SK-N-SH (cell line): ENCODE results near the gene TEN1.

ENCODE experiments used
- CHD2 ChIP-seq: fragments of 150-350 bp; IDR thresholded peaks from 2 replicates; pipeline ENCODE4 v1.6.1; 2018; ENCODE audit warnings: low read length; ENCODE audit not compliant: partially characterized antibody
- CTCF ChIP-seq: fragments of 200-600 bp; sonication (generic); IDR thresholded peaks from 2 replicates; pipeline ENCODE4 v1.6.1; 2017; ENCODE audit warnings: antibody characterized with exemption, mild to moderate bottlenecking, moderate library complexity
- GABPA ChIP-seq: IDR thresholded peaks from 2 replicates; pipeline ENCODE4 v1.4.0; 2012; ENCODE audit warnings: low read depth, mild to moderate bottlenecking
- IRF3 ChIP-seq: fragments of 150-350 bp; IDR thresholded peaks from 2 replicates; pipeline ENCODE4 v1.6.1; 2016; ENCODE audit warnings: mild to moderate bottlenecking, low read depth, low read length
- JUND ChIP-seq: IDR thresholded peaks from 2 replicates; pipeline ENCODE4 v1.4.0; 2012
- MEF2A ChIP-seq: IDR thresholded peaks from 2 replicates; pipeline ENCODE4 v1.4.0; 2012; ENCODE audit warnings: low read depth, borderline replicate concordance
- PBX3 ChIP-seq: IDR thresholded peaks from 2 replicates; pipeline ENCODE4; 2012
- POLR2AphosphoS5 ChIP-seq: IDR thresholded peaks from 2 replicates; pipeline ENCODE4 v1.6.1; 2012; ENCODE audit warnings: low read depth, low read length
- RCOR1 ChIP-seq: fragments of 150-350 bp; IDR thresholded peaks from 2 replicates; pipeline ENCODE4 v1.6.1; 2017; ENCODE audit warnings: antibody characterized with exemption, low read length
- REST ChIP-seq: IDR thresholded peaks from 2 replicates; pipeline ENCODE4 v1.6.1; 2012; ENCODE audit warnings: mild to moderate bottlenecking, low read depth, low read length, moderate library complexity
- SIN3A ChIP-seq: IDR thresholded peaks from 2 replicates; pipeline ENCODE4 v1.6.1; 2012; ENCODE audit warnings: low read depth, mild to moderate bottlenecking, low read length, moderate library complexity, borderline replicate concordance
- SMC3 ChIP-seq: IDR thresholded peaks from 2 replicates; pipeline ENCODE4 v1.6.1; 2012; ENCODE audit warnings: low read depth, low read length, improper control_type of control experiment
- TAF1 ChIP-seq: IDR thresholded peaks from 2 replicates; pipeline ENCODE4 v1.6.1; 2012; ENCODE audit warnings: low read depth, mild to moderate bottlenecking, low read length, moderate library complexity, borderline replicate concordance
- YY1 ChIP-seq: IDR thresholded peaks from 2 replicates; pipeline ENCODE4 v1.4.0; 2012; ENCODE audit warnings: low read depth, mild to moderate bottlenecking

- TF ChIP-seq YY1 (no peak), GABPA (no peak), REST (no peak), PBX3 (no peak), TAF1 (no peak), CTCF (no peak), IRF3 (no peak), POLR2AphosphoS5 (no peak), SIN3A (no peak), JUND (no peak), RCOR1 (no peak), MEF2A (no peak), CHD2 (no peak), SMC3 (no peak)
Observed at GRCh38 chr17:76003915-76004314, 24.9 kb downstream of the TEN1 start.
